Activated CD8-positive, alpha-beta memory T cell treated with anti-CD3 and anti-CD28 coated beads for 1 hour (primary cell): ENCODE measurements around the gene BRD1.
"Not testable (repeated sequence)": the region's sequence is repeated elsewhere in the genome, so short reads cannot be mapped to it uniquely, and the experiment has no call there.

Experiments
- DNase-seq, 2 donors: peaks; one replicate each; pipeline ENCODE4 v3.0.0-alpha.2; 2020; ENCODE audit warnings: low read depth in 1 of 2; ENCODE audit errors: extremely low read depth in 1 of 2

BRD1 gene

GRCh38 chr22:49853981-49854831 lies 26.5 kb upstream of the BRD1 start:
- no peak for DNase-seq

DNA sequence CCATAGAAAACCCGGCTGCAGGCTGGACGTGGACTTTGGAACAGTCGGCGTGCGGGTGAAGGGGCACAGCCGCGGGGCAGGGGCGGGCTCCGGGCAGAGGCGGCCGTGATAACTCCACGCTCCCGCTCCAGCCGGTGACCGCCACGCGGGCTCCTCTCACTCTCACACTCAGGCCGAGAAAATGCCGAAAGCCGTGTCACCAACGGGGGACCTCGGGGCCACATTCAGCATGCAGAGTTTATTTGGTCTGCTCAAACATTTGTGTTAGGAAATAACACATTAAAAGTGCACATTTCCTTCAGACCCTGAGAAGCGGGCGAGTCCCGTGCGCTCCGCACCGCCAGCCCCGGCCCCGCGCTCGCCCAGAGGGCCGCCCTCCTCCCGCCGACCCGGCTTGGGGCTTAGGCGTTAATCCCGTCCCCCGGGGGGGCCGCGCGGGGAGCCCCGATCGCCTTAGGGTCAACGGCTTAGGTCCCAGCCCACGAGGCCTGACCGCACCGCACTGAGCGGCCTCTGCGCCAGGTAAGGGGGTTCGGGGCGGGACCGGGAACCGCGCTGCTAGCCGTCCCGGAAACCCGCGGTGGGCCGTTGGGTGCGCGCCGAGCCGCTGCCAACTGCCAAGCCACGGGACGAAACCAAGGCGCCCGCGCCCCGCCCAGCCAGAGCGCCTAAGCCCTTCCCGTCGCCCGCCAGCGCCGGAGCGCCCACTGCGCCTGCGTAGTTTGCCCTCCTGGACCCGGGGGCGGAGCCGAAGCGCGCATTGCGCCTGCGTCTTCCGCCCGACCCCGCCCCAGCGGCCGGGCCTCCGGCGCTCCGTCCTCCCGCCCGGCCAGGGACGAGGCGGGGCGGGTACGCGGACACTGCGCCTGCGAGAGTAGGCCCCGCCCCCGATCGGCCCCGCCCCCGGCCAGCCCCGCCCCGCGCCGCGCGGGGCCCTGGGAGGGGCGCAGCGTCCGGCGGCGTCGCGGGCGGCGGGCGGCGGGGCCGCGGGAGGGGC lies 25.5 kb upstream of the BRD1 start, which contains the start of gene ZBED4:
TSS of gene ZBED4 (plus strand) at position 947 of the 997 bp plus-strand sequence. CDS start 29,819 bp downstream, outside the sequence.
- DNase-seq, result peak; percentile 91 to 99

GRCh38 chr22:49852568-49852897 lies 24.9 kb upstream of the BRD1 start:
- DNase-seq, result not testable (repeated sequence)

GRCh38 chr22:49850959-49851802 lies 23.5 kb upstream of the BRD1 start:
- DNase-seq, result no peak

GRCh38 chr22:49850021-49850911 lies 22.6 kb upstream of the BRD1 start:
- no peak for DNase-seq

DNA sequence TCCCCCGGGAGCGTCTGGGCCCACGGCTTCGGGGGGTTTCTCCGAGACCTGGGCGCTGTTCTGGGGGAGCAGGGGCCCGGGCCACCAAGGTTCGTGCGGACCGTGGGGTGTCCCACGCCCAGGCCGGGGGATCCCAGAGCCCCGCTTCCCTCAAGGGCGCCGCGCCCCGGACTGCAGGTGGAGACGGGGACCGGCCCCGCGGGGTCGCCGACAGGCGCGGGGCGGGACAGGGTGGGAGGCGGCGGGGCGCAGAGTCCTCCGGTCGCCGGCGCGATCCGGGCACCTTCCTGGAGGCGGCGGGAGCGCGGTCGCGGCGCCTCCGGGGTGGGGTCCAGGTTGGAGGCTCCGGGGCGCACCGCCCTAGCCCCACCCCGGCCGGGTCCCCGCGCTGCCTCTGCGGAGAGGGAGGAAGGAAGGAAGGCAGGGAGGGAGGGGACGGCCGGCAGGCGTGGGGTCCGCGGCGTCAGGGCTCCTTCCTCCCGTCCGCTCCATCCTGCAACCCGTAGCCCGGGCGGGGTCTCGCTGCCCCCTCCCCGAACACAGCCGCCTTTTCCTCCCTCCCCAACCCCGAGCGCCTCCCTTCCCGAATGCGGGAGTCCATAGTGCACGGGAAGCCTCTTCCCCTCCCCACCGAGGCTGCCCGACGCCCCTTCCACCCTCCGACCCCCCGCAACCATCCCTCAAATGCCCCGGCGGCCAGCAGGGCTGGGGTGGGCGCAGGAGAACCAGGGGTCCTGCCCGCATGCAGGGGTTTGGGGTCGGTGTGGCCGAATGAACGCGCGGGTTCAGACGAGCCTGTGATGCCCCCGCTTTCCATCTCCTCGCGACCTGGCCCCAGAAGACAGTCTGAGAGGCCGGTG lies 21.7 kb upstream of the BRD1 start:
- DNase-seq, result no peak

DNA sequence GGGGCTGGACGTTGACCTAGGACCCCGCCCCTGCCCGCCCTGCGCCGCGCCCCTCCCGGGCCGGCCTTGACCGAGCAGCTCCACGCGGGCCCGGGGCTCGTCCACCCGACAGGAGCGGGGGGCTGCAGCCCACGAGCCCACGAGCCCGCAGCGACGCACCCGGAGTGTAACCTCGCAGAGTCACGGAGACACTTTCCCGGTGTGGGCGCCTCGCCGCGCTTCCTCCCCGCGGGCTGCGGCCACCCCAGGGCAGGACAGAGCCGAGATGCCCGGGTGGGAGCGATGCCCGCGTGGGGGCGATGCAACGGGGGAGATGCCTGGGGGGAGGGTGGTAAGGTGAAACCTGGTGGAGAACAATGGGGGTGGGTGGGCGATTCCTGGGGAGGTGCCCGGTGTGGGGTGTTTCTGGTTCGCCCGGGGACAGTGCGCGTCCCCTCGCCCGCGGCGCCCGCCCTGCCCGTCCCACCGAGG lies 21.1 kb upstream of the BRD1 start:
- DNase-seq, result no peak

DNA sequence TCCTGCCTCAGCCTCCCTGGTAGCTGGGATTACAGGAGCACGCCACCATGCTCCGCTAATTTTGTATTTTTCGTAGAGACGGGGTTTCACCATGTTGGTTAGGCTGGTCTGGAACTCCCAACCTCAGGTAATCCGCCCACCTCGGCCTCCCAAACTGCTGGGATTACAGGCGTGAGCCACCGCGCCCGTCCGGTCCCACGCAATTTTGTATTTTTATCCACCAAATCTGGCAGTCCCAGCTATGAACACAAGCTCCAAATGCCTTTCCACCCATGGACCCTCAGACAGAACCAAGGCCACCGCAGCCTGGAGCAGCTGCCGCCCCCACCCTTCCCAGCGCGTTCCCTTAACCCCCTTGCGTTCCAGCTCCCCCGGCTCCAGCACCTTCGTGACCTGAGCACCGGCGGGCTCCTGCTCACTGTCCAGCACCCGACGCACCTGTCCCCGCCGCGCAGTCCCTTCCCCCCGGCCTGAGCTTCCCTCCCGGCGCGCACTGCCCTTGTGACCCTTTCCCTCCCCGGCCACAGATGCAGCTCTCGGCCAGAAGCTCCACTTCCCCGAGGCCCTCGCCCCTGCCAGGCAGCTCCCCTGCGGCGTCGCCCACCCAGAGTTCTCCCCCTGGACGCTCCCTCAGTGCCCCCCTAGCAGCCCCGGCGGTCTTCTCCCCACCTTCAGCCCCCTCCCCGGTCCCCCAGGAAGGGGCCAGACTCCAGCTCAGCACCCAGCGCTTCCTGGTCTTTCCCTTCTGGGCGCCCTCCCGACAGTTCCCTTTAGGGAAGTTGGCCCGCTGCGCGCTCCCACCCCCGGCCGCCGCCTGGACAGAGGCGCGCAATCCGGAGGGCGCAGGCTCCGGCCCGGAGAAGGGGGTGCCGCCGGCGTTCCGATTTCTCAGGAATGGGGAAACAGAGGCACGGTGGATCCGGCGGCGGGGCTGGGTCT lies 20.3 kb upstream of the BRD1 start:
- DNase-seq, result no peak

- DNase-seq, result no peak
Measured at GRCh38 chr22:49845666-49846459, 18.2 kb upstream of the BRD1 start.

DNA sequence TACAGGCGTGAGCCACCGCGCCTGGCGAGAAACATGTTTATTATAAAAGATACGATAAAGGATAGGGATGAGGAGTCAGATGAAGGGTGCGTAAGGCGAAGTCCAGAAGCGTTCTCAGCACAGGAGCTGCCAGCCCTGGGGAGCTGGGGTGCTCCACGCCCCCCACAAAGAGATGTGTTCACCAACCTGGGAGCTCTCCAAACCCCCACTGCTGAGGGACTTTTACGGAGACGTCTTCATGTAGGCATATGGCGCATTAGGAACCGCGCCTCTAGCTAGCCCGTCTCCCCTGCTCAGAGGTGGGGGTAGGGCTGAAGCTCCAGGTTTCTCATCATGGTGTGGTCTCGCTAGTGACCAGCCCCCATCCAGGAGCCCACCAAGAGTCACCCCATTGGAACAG lies 17.6 kb upstream of the BRD1 start:
- no peak for DNase-seq

- DNase-seq, result peak; percentile 72 to 84
Measured at GRCh38 chr22:49838771-49839717, 11.4 kb upstream of the BRD1 start.

- DNase-seq, result no peak
Measured at GRCh38 chr22:49833340-49834007, 5.8 kb upstream of the BRD1 start.

- DNase-seq, result no peak
Measured at GRCh38 chr22:49829044-49829853, 1.6 kb upstream of the BRD1 start.

GRCh38 chr22:49828599-49828965 lies 909 bp upstream of the BRD1 start:
- DNase-seq, result no peak
